ENCODE measurements around the gene NTMT1.

Gene NTMT1

DNA sequence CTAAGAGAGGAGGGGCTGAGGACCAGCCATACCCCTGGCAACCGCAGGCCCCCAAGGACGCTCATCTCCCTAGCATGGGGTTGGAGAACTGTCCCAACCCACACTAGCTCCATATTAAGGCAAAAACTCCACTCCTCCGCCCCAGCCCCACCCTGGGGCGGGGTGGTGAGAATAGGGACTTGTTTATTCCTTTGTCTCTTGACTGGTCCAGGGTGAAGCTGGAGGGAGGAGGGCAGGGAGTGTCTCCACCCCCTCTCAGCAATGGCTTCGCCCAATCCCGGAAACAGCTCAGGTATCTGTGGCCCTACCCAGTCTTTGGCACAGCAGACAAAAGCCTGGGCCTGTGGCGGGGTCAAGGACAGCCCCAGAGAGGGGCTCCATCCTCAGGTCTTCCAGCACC lies 56.4 kb downstream of the NTMT1 start:
- no peak for DNase-seq

DNA sequence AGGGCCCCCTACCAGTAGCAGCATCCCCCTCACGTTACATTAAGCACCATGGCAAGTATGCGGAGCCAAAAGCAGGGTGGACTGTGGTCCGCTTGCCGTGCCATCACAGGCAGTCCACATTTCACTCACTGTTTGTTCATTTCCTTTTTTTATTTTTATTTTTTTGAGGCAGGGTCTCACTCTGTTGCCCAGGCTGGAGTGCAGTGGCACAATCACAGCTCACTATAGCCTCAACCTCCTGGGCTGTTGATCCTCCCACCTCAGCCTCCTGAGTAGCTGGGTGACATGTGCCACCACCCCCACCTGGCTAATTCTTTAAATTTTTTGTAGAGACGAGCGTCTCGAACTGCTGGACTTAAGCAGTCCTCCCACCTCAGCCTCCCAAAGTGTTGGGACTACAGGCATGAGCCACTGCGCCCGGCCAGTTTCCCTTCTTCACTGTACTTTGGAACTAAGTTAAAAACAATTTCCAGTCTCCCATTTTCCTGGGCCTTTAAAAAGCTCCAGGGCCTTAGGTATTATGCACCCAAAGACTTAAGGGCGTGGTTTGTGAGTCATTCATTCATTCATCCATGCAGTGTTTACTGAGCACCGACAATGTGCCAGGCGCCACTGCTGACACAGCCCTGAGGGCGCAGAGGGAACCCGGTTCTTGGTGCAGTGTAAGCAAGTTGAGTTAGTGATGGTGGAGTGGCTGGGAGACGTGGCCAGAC lies 59.4 kb downstream of the NTMT1 start:
- DNase-seq = no peak
